GM18505 (cell line): ENCODE measurements around the gene TUBG2.
"Not testable (repeated sequence)": the region's sequence is repeated elsewhere in the genome, so short reads cannot be mapped to it uniquely, and the experiment has no call there.

Source experiments
- ATAC-seq: cut with Tn5 transposase; IDR thresholded peaks from one replicate; pipeline ENCODE4 v1.9.1; 2021; ENCODE audit not compliant: unreplicated experiment
- POLR2A ChIP-seq: IDR thresholded peaks from 4 replicates; pipeline ENCODE4 v1.6.1; 2011; ENCODE audit warnings: borderline replicate concordance; ENCODE audit not compliant: insufficient read depth, insufficient read length; ENCODE audit errors: extremely low read depth

Gene TUBG2

DNA sequence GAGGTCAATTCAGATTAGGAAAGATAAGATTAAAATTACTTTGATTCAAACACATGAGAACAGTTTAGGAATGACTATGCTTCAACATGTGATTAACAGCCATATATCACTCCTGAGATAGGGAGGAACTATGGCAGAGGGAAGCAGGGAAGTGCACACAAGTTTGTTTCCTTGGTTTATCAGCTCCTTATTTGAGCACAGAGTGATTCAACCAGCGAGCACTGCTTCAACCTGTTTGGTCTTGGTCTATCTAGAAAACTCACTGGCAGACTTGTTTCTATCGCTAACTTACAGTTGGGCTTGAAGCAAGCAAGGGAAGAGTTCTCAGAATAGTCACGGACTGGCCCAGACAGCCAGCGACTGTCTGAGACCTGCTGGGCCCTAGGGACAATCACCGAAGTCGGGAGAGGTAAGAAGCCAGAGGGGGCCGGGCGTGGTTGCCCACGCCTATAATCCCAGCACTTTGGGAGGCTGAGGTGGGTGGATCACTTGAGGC lies 26.1 kb upstream of the TUBG2 start:
- no peak for TF ChIP-seq POLR2A
- no peak for ATAC-seq

DNA sequence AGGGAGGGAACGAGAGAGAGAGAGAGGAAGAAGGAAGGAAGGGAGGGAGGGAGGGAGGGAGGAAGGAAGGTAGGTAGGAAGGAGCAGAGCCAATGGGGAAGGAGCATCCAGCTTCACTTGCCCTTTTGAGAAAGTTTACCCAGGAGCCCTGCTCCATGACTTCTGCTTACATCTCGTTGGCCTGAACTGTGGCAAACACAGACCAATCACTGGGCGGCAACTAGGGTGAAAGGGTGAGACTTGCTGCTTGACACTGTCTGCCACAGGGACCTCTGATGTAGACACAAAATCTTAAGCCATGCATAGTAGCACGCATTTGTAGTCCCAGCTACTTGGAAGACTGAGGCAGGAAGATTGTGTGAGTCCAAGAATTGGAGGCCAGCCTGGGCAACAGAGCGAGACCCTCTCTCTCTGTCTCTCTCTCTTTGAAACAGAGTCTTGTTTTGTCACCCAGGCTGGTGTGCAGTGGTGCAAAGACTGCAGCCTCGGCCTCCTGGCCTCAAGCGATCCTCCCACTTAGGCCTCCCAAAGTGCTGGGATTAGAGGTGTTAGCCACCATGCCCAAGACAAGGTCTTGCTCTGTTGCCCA lies 19.5 kb upstream of the TUBG2 start:
- ATAC-seq, result no peak
- TF ChIP-seq POLR2A, result no peak

DNA sequence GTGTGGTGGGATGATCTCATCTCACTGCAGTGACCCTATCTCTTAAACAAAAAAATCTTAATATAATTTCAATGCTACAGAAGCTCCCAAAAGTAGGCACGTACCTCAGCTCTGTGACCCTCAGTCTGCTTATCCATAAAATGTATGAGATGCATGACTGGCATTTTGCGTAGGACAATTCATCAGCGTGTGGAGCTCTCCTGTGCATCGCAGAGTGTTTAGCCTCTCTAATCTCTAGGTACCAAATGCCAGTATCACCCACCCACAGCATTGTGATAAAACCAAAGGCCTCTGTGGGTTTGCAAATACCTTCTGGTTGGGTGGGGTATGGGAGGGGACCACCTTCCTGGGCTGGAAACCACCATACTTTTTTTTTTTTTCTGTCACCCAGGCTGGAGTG lies 19.0 kb upstream of the TUBG2 start:
- no peak for ATAC-seq
- TF ChIP-seq POLR2A, result no peak

DNA sequence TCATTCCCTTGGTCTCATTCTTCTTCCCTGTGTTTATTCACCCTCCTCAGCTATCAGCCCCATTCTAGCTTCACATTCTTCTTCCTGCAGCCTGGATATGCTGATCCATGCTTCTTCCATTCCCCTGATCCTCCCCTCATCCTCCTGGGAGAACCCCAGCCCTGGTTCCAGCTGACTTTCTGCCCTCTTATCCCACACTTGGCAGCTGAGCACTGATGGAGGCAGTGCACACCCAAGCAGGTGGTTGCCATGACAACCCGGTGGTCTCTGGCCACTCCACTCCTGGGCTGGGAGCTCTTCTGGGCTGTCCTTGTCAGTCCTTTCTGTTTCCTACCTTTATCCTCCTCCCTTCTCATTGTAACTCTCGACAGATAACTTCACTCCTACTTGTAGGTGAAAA lies 16.7 kb upstream of the TUBG2 start:
- TF ChIP-seq POLR2A, result no peak
- ATAC-seq, result no peak

DNA sequence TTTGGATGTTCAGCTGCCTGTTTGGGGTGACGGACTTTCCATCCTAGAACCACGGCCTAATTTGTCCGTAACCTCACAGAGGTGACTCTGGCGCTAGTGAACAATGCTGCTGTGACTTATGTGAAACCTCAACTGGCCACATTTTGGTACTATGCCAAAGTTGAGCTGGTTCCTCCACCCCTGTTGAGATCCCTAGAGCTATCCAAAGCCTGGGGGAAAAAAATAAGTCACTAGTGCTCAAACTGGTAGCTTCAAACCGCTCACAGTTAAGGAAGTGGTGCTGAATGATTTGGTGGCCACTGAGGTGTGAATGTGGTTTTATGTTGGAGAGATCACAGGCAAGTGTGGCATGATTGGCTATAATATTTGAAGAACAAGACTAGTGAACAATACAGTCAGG lies 11.3 kb upstream of the TUBG2 start:
- no peak for ATAC-seq
- no peak for TF ChIP-seq POLR2A

DNA sequence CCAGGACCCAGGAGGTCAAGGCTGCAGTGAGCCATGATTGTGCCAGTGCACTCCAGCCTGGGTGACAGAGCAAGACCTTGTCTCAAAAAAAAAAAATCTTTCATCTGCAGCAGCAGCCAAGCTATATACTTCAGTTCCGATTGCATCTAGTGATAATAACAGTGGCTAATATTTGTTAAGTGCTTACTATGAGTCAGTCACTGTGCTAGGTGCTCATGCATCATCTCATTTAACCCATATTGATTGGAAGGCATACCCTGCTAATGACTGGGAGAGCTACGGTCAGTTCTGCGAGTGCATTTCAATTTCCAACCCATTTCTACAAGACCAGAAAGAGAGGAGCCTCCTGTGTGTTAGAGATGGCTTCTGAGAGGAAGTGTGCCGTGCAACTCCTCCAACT lies 7.7 kb upstream of the TUBG2 start:
- no peak for TF ChIP-seq POLR2A
- no peak for ATAC-seq

DNA sequence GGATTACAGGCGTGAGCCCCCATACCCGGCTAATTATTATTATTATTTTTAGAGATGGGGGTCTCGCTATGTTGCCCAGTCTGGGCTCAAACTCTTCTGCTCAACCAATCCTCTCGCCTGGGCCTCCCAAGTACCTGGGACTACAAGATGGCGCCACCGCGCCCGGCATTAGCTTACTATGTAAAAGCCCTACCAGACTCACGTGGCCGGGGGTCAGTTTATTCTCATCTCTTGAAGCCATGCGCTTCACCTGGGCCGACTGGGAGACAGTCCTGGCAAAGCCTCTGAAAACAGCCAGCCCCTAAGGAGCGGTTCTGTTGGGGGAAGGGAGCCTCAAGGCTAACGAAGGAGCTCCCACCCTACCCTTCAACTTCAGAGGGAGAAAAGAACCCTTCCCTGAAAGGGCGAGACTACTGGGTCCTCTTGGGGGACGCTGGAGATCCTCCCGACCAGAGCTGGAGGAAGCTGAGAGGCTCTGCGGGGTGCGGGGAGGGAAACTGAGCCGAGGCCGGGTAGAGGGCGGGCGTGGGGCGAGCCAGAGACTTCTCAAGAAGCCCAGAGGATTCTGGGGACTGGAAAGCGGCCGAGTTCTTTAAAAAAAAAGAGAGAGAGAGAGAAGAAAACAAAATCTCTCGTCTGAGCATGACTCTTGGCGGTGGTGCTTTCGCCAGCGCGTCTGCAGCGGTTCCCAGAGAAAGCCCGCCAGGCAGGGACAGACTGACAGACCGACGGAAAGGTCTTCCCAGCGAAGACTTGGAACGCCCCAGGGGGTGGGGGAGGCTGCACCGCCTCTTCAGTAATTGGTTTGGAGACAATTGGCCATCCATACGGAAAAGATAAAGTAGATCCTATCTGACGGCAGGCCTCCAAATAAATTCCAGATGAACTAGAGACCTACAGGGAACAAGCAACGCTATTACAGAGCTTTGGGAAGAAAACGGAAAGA lies 5.6 kb upstream of the TUBG2 start:
- no peak for ATAC-seq

DNA sequence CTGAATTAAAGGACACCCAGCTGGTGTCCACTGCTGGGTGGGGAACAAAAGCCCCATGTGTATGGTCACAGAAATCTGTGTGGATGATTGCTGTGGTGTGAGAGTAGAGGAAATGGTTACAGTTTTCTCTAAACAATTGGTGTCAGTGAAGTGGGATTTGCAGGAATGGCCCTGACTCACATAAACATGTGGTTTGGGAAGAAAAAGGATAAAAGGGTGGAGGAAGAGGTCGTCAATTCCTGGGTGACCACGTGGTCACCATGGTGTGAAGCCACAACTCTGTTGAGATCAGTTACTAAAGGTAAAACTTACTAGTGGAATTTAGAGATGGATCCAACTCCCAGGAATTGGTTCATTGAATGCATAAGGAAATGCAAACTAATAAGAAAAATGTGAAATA lies 3.6 kb upstream of the TUBG2 start:
- ATAC-seq, result no peak
- TF ChIP-seq POLR2A, result no peak

More for the DNA sequence above, 5.6 kb upstream of the TUBG2 start:
- no peak for TF ChIP-seq POLR2A

DNA sequence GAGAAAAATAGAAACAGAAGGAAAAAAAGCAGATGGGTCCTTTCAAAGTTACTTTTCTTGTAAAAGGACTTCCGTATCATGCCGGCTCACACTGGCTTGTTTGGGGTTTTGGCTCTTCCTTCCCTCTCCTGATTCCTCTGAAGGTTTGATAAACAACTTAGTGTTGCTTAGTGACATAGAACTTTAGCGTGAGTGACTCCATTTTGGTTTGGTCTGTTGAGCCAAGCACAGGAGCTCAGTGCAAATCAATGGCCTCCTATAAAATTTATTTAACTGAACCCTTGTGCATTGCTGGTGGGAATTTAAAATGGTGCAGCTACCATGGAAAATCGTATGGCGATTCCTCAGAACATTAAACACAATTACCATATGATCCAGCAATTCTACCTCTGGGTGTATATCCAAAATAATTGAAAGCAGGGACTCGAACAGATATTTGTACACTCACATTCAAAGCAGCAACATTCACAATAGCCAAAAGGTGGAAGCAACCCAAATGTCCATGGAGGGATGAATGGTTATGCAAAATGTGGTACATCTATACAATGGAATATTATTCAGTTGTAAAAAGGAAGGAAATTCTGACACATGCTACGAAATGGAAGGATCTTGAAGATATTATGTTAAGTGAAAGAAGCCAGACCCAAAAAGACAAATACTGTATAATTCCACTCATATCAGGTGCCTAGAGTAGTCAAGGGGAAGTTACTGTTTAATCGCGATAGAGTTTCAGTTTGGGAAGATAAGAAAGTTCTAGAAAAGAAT lies 1.1 kb upstream of the TUBG2 start:
- no peak for TF ChIP-seq POLR2A
- ATAC-seq, result no peak

DNA sequence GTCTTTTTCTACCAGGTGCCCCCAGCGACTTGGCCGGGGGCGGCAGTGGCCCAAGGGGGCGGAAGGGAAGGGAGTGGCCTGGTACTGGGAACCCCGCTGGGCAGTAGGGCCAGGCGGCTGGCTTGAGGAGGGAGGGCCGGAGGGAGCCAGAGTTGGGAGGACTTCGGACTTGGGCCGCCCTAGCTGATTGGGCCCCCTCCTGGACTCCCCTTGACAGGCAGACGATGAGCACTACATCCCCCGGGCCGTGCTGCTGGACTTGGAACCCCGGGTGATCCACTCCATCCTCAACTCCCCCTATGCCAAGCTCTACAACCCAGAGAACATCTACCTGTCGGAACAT lies 819 bp downstream of the TUBG2 start:
- not testable (repeated sequence) for ATAC-seq

DNA sequence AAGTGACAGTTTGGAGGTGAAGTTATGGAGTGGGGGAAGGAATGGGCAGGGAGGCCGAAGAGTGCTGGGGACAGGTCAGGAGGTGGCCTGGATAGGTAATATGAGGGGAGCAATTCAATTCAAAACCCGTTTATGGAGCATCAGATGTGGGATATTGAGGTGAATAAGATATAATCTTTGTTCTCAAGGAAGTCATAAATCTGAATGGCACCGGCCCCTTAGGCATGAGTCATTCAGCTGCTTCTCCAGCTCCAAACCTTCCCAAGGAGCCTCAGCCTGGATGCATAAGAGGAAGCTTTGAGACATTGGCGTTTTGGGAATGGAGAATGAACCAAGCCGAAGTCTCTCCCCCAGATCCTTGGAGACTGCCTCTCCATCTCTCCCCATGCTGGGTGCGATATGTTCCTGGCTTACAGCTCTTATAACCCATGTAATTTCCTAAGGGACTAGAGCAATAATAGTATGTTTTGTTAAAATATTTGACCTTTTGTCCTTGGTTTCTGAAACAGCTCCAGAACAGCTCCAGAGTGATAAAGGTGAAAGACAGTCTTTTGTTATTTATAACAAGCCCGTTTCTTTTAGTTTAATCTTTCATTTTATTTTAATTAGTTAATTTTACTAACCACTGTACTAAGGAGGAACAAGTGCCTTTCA lies 1.7 kb downstream of the TUBG2 start:
- no peak for ATAC-seq
- no peak for TF ChIP-seq POLR2A

DNA sequence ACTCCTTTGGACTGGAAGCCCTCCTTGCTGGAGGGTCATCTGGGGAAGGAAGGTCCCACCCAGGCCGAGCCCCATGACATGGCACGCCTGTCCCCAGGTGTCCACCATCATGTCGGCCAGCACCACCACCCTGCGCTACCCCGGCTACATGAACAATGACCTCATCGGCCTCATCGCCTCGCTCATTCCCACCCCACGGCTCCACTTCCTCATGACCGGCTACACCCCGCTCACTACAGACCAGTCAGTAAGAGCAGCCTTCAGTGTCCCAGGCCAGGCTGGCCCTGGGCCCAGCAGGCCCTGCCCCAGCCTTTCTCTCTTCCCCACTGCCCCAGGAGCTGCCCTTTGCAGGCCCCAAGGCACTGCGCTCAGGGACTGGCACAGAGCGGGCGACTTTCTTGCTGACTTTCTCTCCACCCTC lies 6.5 kb downstream of the TUBG2 start:
- no peak for TF ChIP-seq POLR2A
- no peak for ATAC-seq

DNA sequence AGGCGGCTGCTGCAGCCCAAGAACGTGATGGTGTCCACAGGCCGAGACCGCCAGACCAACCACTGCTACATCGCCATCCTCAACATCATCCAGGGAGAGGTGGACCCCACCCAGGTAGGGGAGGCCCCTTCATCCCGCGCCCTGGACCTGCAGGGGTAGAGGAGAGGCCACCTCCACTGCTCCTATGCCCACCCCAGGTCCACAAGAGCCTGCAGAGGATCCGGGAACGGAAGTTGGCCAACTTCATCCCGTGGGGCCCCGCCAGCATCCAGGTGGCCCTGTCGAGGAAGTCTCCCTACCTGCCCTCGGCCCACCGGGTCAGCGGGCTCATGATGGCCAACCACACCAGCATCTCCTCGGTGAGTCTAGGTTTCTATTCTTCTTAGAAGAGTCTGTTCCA lies 7.0 kb downstream of the TUBG2 start:
- not testable (repeated sequence) for ATAC-seq
